ENCODE measurements around the gene CDK9.
A peak's percentile ranks its signal among the peaks of the same experiment; 100 is the strongest.

The CDK9 gene

GRCh38 chr9:127753622-127754021 lies 32.2 kb upstream of the CDK9 start:
- peaks cover under 1% of the 10 kb centered on the region for H3K79me1 ChIP-seq (ENCODE audit: low read depth, low read length)
- no peak overlapping the region for H4K8ac ChIP-seq (ENCODE audit: low read depth, low read length)
- no peak overlapping the region for H3K27ac ChIP-seq (replicated peaks; ENCODE audit: low read length)
- H3K4ac ChIP-seq (ENCODE audit: low read length), result no peak overlapping the region
- H3K23ac ChIP-seq (ENCODE audit: low read depth, low read length, poor library complexity), result no peak overlapping the region
- H3K4me3 ChIP-seq (ENCODE audit: low read length in 2 of 2), result peak overlapping the region in 1 of 2 donors; percentile 38
- no peak overlapping the region for H2AFZ ChIP-seq (ENCODE audit: low read length)
- DNase-seq (ENCODE audit: low spot score), result no peak
- no peak overlapping the region for H2BK5ac ChIP-seq (ENCODE audit: low read length)
- no peak overlapping the region for H3K18ac ChIP-seq (ENCODE audit: low read length)
- no peak overlapping the region for H4K91ac ChIP-seq (ENCODE audit: low read depth, low read length, poor library complexity)
- H3K4me1 ChIP-seq (ENCODE audit: control insufficient read depth in 2 of 2, insufficient read depth in 1 of 2, low read depth in 1 of 2, low read length in 2 of 2), result peaks cover 2 to 4% of the 10 kb centered on the region in 2 donors
- WGBS, 2 donors (ENCODE audit: extremely low coverage in 2 of 2, insufficient read length in 2 of 2, insufficient replicate concordance in 1 of 2), result no CpG with 5 or more reads among the region's 8 CpGs
- H3K9me3 ChIP-seq (replicated peaks in 1 of 2; ENCODE audit: control insufficient read depth in 2 of 2, insufficient read depth in 1 of 2, low read depth in 1 of 2, low read length in 2 of 2), result no peaks in the 10 kb centered on the region
- no peak overlapping the region for H2AK5ac ChIP-seq (ENCODE audit: low read depth, low read length)
- no peak overlapping the region for H3K14ac ChIP-seq (ENCODE audit: low read length)
- peaks cover 0 to 6% of the 10 kb centered on the region in 2 donors for H3K36me3 ChIP-seq (replicated peaks in 1 of 2; ENCODE audit: control insufficient read depth in 2 of 2, insufficient read depth in 2 of 2, low read length in 2 of 2)
- no peak overlapping the region for H3K4me2 ChIP-seq (ENCODE audit: insufficient read depth, low read length, poor library complexity, severe bottlenecking)
- H3K27me3 ChIP-seq (ENCODE audit: control insufficient read depth in 3 of 3, insufficient read depth in 3 of 3, low read depth in 1 of 3, low read length in 3 of 3), result peaks cover 0 to 59% (median 3%) of the 10 kb centered on the region in 3 experiments
- no peak overlapping the region for H3K9ac ChIP-seq (ENCODE audit: low read depth, low read length, poor library complexity)
- no peak overlapping the region for H2BK120ac ChIP-seq (ENCODE audit: low read depth, low read length)
- no peak overlapping the region for H2BK15ac ChIP-seq (ENCODE audit: low read length)
- no peak overlapping the region for H2BK12ac ChIP-seq (ENCODE audit: low read length)

GRCh38 chr9:127754099-127755060 lies 31.5 kb upstream of the CDK9 start:
- no peak overlapping the region for H4K8ac ChIP-seq (ENCODE audit: low read depth, low read length)
- no peak overlapping the region for H3K4ac ChIP-seq (ENCODE audit: low read length)
- H3K4me1 ChIP-seq (ENCODE audit: control insufficient read depth in 2 of 2, insufficient read depth in 1 of 2, low read depth in 1 of 2, low read length in 2 of 2), result peaks cover 2 to 4% of the 10 kb centered on the region in 2 donors
- peaks cover 0 to 58% (median 3%) of the 10 kb centered on the region in 3 experiments for H3K27me3 ChIP-seq (ENCODE audit: control insufficient read depth in 3 of 3, insufficient read depth in 3 of 3, low read depth in 1 of 3, low read length in 3 of 3)
- peak overlapping the region; percentile 47 for H3K23ac ChIP-seq (ENCODE audit: low read depth, low read length, poor library complexity)
- no peaks in the 10 kb centered on the region for H3K9me3 ChIP-seq (replicated peaks in 1 of 2; ENCODE audit: control insufficient read depth in 2 of 2, insufficient read depth in 1 of 2, low read depth in 1 of 2, low read length in 2 of 2)
- no peak overlapping the region for H2BK120ac ChIP-seq (ENCODE audit: low read depth, low read length)
- WGBS, 2 donors (ENCODE audit: extremely low coverage in 2 of 2, insufficient read length in 2 of 2, insufficient replicate concordance in 1 of 2), result no CpG with 5 or more reads among the region's 86 CpGs
- no peak overlapping the region for H2BK12ac ChIP-seq (ENCODE audit: low read length)
- H3K36me3 ChIP-seq (replicated peaks in 1 of 2; ENCODE audit: control insufficient read depth in 2 of 2, insufficient read depth in 2 of 2, low read length in 2 of 2), result peaks cover 0 to 2% of the 10 kb centered on the region in 2 donors
- H2AFZ ChIP-seq (ENCODE audit: low read length), result peak overlapping the region; percentile 92
- H3K9ac ChIP-seq (ENCODE audit: low read depth, low read length, poor library complexity), result peak overlapping the region; percentile 67
- H2AK5ac ChIP-seq (ENCODE audit: low read depth, low read length), result peak overlapping the region; percentile 36
- peak overlapping the region; percentile 100 for H3K4me2 ChIP-seq (ENCODE audit: insufficient read depth, low read length, poor library complexity, severe bottlenecking)
- H2BK15ac ChIP-seq (ENCODE audit: low read length), result no peak overlapping the region
- H4K91ac ChIP-seq (ENCODE audit: low read depth, low read length, poor library complexity), result no peak overlapping the region
- peak overlapping the region; percentile 85 for H2BK5ac ChIP-seq (ENCODE audit: low read length)
- H3K4me3 ChIP-seq (ENCODE audit: low read length in 2 of 2), result peak overlapping the region; percentile 39 to 85
- no peak for DNase-seq (ENCODE audit: low spot score)
- no peaks in the 10 kb centered on the region for H3K79me1 ChIP-seq (ENCODE audit: low read depth, low read length)
- H3K18ac ChIP-seq (ENCODE audit: low read length), result peak overlapping the region; percentile 87
- no peak overlapping the region for H3K14ac ChIP-seq (ENCODE audit: low read length)
- peak overlapping the region; percentile 24 for H3K27ac ChIP-seq (replicated peaks; ENCODE audit: low read length)

- H3K4ac ChIP-seq (ENCODE audit: low read length), result no peak overlapping the region
- WGBS, 2 donors (ENCODE audit: extremely low coverage in 2 of 2, insufficient read length in 2 of 2, insufficient replicate concordance in 1 of 2), result no CpG with 5 or more reads among the region's 61 CpGs
- no peaks in the 10 kb centered on the region for H3K36me3 ChIP-seq (replicated peaks in 1 of 2; ENCODE audit: control insufficient read depth in 2 of 2, insufficient read depth in 2 of 2, low read length in 2 of 2)
- no peak overlapping the region for H3K14ac ChIP-seq (ENCODE audit: low read length)
- H3K4me2 ChIP-seq (ENCODE audit: insufficient read depth, low read length, poor library complexity, severe bottlenecking), result peak overlapping the region; percentile 100
- no peak overlapping the region for H4K91ac ChIP-seq (ENCODE audit: low read depth, low read length, poor library complexity)
- no peak overlapping the region for H4K8ac ChIP-seq (ENCODE audit: low read depth, low read length)
- H2AK5ac ChIP-seq (ENCODE audit: low read depth, low read length), result no peak overlapping the region
- peak; percentile 77 for DNase-seq (ENCODE audit: low spot score)
- no peaks in the 10 kb centered on the region for H3K79me1 ChIP-seq (ENCODE audit: low read depth, low read length)
- no peak overlapping the region for H2BK120ac ChIP-seq (ENCODE audit: low read depth, low read length)
- H2BK15ac ChIP-seq (ENCODE audit: low read length), result no peak overlapping the region
- H3K9ac ChIP-seq (ENCODE audit: low read depth, low read length, poor library complexity), result peak overlapping the region; percentile 56
- peaks cover 0 to 59% (median 3%) of the 10 kb centered on the region in 3 experiments for H3K27me3 ChIP-seq (ENCODE audit: control insufficient read depth in 3 of 3, insufficient read depth in 3 of 3, low read depth in 1 of 3, low read length in 3 of 3)
- H3K4me1 ChIP-seq (ENCODE audit: control insufficient read depth in 2 of 2, insufficient read depth in 1 of 2, low read depth in 1 of 2, low read length in 2 of 2), result peaks cover 2 to 4% of the 10 kb centered on the region in 2 donors
- peak overlapping the region; percentile 92 for H2AFZ ChIP-seq (ENCODE audit: low read length)
- H2BK12ac ChIP-seq (ENCODE audit: low read length), result no peak overlapping the region
- H3K27ac ChIP-seq (replicated peaks; ENCODE audit: low read length), result no peak overlapping the region
- peak overlapping the region; percentile 39 to 85 for H3K4me3 ChIP-seq (ENCODE audit: low read length in 2 of 2)
- no peaks in the 10 kb centered on the region for H3K9me3 ChIP-seq (replicated peaks in 1 of 2; ENCODE audit: control insufficient read depth in 2 of 2, insufficient read depth in 1 of 2, low read depth in 1 of 2, low read length in 2 of 2)
- H3K23ac ChIP-seq (ENCODE audit: low read depth, low read length, poor library complexity), result no peak overlapping the region
- peak overlapping the region; percentile 85 for H2BK5ac ChIP-seq (ENCODE audit: low read length)
- H3K18ac ChIP-seq (ENCODE audit: low read length), result peak overlapping the region; percentile 68
These were observed 30.5 kb upstream of the CDK9 start for GRCh38 chr9:127755061-127756060.
